Mucosa of gallbladder (tissue), 1 donor: ENCODE results near the gene AGT. TPM values are rescaled to one million over a fixed set of nuclear protein-coding genes. Genes with fewer than 3 reads are reported as not detected.
A peak's percentile ranks its signal among the peaks of the same experiment; 100 is the strongest.

Experiments
- DNase-seq: peaks from one replicate; pipeline ENCODE4 v3.0.0-alpha.2; 2020; ENCODE audit warnings: low spot score
- total RNA-seq: library from RNA; stranded (reverse); gene quantifications from one replicate; pipeline ENCODE4 v1.2.1, GENCODE V29; 2021
- donor health status: DM: no; HTN: no; CAD: no.

AGT gene
- total RNA-seq = 341 TPM

- peak; percentile 92 for DNase-seq
These were observed at the start of gene AGT for GRCh38 chr1:230713915-230714764. Gene AGT, minus strand, starts transcription at chr1:230714122. Its CDS starts 3,299 bp downstream, at chr1:230710823.

GRCh38 chr1:230761443-230762167, 47.7 kb upstream of the AGT start:
- no peak for DNase-seq

- DNase-seq = peak; percentile 27
These were observed 46.5 kb upstream of the AGT start for GRCh38 chr1:230760360-230760827.

- no peak for DNase-seq
These were observed 45.6 kb upstream of the AGT start for GRCh38 chr1:230759369-230760065.

GRCh38 chr1:230758709-230759368, 44.9 kb upstream of the AGT start:
- DNase-seq = no peak

- no peak for DNase-seq
These were observed 44.2 kb upstream of the AGT start for GRCh38 chr1:230757856-230758708.

GRCh38 chr1:230754796-230755195, 40.9 kb upstream of the AGT start:
- DNase-seq = peak; percentile 60

GRCh38 chr1:230753586-230754251, 39.8 kb upstream of the AGT start:
- peak; percentile 48 for DNase-seq

GRCh38 chr1:230753191-230753585, 39.3 kb upstream of the AGT start:
- DNase-seq = no peak

GRCh38 chr1:230752407-230752806, 38.5 kb upstream of the AGT start:
- DNase-seq = peak; percentile 56

GRCh38 chr1:230750986-230751625, 37.2 kb upstream of the AGT start:
- no peak for DNase-seq

- no peak for DNase-seq
These were observed 36.7 kb upstream of the AGT start for GRCh38 chr1:230750576-230750975.

GRCh38 chr1:230749635-230750034, 35.7 kb upstream of the AGT start:
- no peak for DNase-seq

- no peak for DNase-seq
These were observed 35.2 kb upstream of the AGT start for GRCh38 chr1:230749150-230749549.

- no peak for DNase-seq
These were observed 34.2 kb upstream of the AGT start for GRCh38 chr1:230747890-230748800.

- no peak for DNase-seq
These were observed 33.3 kb upstream of the AGT start, which contains the start of gene CAPN9 for GRCh38 chr1:230747127-230747730. Gene CAPN9, plus strand, starts transcription at chr1:230747388. Its CDS starts 109 bp downstream, at chr1:230747497.

- no peak for DNase-seq
These were observed 32.7 kb upstream of the AGT start for GRCh38 chr1:230746617-230747016.

- DNase-seq = no peak
These were observed 31.1 kb upstream of the AGT start for GRCh38 chr1:230745071-230745470.
